Measurements from ENCODE around the gene SERF2.
"Not testable (repeated sequence)": the region's sequence is repeated elsewhere in the genome, so short reads cannot be mapped to it uniquely, and the experiment has no call there.

SERF2 gene

GRCh38 chr15:43794269-43795037 lies 2.3 kb downstream of the SERF2 start:
- DNase-seq: no peak

DNA sequence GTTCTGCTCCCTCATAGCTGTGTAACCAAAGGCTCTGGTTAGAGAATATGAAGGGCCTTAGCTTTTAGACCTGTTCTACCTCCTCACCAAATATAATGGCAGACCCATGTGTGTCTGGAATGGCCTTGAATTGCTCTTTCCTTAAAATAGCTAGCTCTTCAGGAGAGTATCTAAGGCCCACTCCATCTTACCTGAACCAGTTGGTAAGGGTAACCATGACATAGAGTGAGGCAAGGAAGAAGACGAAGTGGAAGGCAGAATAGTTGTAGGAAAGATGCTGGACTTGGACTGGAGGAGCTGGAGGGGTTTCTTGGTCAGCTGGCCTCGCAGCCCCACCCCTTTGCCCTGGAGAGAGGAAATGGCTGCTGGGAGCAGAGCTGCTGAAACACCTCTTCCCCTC lies 3.1 kb downstream of the SERF2 start:
- DNase-seq: no peak

DNA sequence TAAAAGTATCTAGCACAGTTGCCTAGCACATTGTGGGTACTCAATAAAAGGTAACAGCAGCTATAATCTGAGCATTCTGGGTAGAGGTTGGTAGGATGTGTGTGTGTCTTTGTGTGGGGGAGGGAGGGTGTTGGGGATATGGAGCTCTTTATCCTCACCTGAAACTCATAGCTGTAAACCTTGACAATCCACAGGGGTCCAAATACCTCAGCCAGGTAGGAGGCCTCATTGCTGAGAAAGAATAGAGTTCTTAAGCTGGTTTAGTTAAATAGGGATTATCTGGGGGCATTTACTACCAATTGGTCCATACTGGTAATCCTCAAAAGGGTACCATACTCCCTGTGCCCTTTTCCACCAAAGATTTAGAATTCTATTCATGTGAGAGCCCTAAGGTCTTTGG lies 3.9 kb downstream of the SERF2 start:
- no peak for DNase-seq

DNA sequence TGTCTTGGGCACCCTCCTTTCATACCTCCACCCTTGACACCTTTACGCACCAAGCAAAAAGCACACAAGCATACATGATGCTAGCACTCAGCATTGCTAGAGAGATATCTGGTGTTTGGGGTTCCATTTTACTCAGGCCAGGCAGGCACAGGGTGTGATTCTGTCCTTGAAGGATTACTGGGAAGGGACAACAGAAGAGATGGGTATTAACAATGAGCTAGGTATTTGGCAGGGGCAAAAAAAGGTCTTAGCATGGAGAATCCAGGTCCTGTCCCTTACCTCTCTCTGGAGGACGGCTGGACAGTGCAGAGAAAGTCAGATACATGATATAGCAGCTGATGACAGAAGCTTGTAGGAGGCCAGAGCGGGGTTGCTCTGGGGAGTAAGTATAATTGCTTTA lies 4.4 kb downstream of the SERF2 start:
- DNase-seq: no peak

- no peak for DNase-seq
Measured at GRCh38 chr15:43799209-43799944, 7.3 kb downstream of the SERF2 start.

DNA sequence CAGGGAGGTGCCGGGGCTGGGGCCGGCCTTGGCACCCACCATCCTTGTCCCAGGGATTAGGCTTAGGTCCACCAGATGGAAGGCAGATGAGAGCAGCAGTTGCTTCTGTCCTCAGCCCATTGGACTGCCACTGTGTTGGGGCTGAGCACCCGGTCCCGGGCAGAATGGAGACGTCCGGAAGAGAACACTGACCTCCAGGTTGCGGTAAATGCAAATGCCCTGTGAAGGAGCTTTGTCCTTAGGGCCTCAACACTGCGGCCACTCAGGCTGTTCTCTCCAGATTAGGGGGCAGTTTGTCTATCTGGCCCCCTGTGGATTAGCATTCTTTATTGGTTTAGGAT lies 7.8 kb downstream of the SERF2 start, which contains the start of gene SERINC4:
SERINC4 (minus strand) TSS at position 276 of the 341 bp plus-strand sequence; CDS start at position 42, 234 bp downstream.
- DNase-seq: no peak

- peak; percentile 84 for DNase-seq
Measured at GRCh38 chr15:43800286-43801141, 8.4 kb downstream of the SERF2 start, which contains the start of gene HYPK. HYPK (plus strand) TSS chr15:43800599; CDS start chr15:43800623, 24 bp downstream.

GRCh38 chr15:43802676-43803075 lies 10.6 kb downstream of the SERF2 start:
- DNase-seq: not testable (repeated sequence)

GRCh38 chr15:43808435-43808950 lies 16.4 kb downstream of the SERF2 start:
- no peak for DNase-seq

DNA sequence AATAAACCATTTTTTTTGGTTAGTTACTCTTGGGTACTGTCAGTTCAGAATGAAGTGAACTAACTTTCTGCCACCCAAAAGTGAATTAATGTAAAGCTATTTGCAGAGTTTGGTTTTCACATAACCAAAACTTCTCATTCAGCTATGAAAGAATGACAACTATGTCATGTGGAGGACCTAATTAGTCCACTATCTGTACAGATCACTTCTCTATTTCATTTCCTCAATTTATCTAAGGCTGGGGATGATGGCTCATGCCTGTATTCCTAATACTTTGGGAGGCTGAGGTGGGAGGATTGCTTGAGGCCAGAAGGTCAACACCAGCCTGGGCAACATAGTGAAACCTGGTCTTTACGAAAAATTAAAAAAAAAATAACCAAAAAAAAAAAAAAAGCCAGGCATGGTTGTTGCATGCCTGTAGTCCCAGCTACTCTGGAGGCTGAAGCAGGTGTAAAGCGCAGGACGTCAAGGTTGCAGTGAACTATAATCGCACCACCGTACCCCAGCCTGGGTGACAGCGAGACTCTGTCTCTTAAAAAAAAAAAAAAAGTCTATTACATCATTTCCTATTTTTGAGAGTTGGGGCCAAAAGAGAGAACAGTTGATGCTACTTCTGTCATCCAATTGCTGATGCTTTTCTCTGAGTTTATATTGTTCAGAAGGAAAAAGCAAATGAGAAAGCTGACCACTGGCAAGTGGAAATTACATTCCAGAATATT lies 17.0 kb downstream of the SERF2 start:
- DNase-seq: no peak

DNA sequence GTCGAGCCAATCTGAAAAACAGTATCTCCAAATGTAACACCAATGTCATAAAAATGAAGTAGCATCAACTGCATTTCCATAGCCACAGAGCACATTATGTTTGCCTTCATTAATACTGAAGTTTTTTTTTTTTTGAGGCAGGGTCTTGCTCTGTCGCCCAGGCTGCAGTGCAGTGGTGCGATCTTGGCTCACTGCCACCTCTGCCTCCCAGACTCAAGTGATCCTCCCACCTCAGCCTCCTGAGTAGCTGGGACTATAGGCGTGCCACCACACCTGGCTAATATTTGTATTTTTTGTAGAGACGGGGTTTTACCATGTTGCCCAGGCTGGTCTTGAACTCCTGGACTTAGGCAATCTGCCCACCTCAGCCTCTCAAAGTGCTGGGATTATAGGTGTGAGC lies 22.9 kb downstream of the SERF2 start:
- not testable (repeated sequence) for DNase-seq

GRCh38 chr15:43821505-43821904 lies 29.4 kb downstream of the SERF2 start:
- no peak for DNase-seq

DNA sequence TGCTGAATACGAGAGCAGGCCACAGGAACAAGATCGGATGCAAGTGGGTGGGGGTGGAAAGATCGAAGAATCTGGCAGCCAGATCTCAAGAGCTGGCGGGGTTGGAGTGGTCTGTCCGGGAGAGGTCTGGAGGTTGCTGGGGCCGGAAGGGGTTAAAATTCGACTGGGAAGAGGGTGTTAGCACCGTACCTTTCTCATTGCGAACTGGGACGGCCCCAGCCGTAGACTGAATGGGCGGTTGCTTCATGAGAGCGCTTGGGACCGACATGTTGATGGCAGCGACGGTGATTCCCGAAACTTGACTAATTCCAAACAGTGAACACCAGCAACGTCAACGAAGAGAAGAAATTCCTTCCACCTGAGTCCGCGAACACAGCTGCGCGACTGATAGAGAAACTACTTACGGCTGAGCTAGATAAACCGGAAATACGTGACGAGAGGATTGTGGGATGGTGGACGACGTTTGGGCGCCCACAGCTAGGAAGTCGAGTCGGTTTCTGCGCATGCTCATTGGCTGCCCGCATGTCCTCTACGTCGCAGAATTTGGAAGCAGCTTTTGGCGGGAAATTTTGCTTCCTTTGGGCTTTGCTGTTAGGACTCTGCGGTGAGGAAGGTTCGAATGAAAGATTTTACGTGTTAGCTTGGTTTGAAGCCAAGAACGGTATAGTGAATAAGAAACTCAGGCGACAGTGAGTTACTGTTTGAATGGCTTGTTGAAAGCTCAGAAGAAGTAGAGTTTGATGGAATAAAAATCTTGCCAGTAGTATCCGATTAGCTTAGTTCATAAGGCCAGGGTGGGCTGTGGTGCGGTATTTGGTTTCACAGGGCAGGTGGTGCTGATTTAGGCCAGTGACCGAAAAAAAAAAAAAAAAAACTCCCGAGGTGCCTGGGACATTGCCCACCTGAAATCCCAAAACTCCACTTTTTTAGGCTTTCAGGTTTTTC lies 32.5 kb downstream of the SERF2 start, which contains the start of gene MFAP1:
MFAP1 (minus strand) TSS at position 389 of the 945 bp plus-strand sequence; CDS start at position 268, 121 bp downstream.
- DNase-seq: peak; percentile 95

DNA sequence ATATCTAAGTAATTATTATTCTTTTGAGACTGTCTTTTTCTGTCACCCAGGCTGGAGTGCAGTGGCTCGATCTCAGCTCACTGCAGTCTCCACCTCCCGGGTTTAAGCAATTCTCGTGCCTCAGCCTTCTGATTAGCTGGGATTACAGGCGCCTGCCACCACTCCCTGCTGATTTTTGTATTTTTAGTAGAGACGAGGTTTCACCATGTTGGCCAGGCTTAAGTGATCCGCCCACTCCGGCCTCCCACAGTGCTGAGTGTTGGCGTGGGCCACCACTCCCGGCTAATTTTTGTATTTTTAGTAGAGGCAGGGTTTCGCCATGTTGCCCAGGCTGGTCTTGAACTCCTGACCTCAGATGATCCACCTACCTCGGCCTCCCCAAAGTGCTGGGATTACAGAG lies 33.2 kb downstream of the SERF2 start:
- not testable (repeated sequence) for DNase-seq

- no peak for DNase-seq
Measured at GRCh38 chr15:43826029-43826507, 33.9 kb downstream of the SERF2 start.

DNA sequence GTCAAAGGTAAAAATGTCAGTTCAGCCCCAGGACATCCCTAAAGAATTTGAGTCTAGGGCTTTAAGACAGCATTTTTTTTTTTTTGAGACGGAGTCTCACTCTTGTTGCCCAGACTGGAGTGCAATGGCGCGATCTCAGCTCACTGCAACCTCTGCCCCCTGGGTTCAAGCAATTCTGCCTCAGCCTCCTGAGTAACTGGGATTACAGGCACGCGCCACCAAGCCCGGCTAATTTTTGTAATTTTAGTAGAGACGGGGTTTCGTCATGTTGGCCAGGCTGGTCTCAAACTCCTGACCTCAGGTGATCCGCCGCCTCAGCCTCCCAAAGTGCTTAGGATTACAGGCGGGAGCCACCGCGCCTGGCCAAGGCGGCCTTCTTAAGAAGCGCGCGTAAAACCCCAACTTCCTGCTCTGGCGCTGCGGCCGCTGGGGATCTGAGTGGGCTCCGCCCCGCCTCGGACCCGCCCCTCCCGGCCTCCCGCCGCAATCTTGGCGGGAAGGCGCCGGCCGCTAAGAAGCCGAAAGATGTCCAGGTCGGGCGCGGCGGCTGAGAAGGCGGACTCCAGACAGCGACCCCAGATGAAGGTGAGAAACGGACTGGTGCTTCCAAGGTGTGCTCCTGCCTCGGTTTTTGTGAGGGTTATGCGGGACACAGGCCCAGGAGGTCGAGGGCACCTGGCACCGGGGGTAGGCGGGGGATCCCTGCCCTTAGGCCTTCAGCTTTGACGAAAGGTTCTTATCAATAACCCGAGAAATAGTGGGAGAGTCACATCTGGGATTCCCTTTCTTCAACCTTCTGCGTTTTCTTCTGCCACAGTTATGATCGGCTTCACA lies 34.6 kb downstream of the SERF2 start, which contains the start of gene WDR76:
WDR76 (plus strand) TSS at position 495 of the 834 bp plus-strand sequence; CDS start at position 526, 31 bp downstream.
- DNase-seq: peak; percentile 89

GRCh38 chr15:43828061-43828657 lies 36.0 kb downstream of the SERF2 start:
- peak; percentile 29 for DNase-seq

GRCh38 chr15:43829951-43830540 lies 37.9 kb downstream of the SERF2 start:
- not testable (repeated sequence) for DNase-seq

All from RPMI8226 (cell line).